GM19043 (cell line): ENCODE data around the gene ARHGAP21.
"Not testable (repeated sequence)": the region's sequence is repeated elsewhere in the genome, so short reads cannot be mapped to it uniquely, and the experiment has no call there.

Experiments
- ATAC-seq: cut with Tn5 transposase; IDR thresholded peaks from one replicate; pipeline ENCODE4 v1.9.1; 2021; ENCODE audit warnings: low read depth; ENCODE audit not compliant: unreplicated experiment

The ARHGAP21 gene

GRCh38 chr10:24690961-24691512 lies 32.6 kb downstream of the ARHGAP21 start:
- ATAC-seq: no peak

GRCh38 chr10:24685958-24686540 lies 37.6 kb downstream of the ARHGAP21 start:
- ATAC-seq: no peak

GRCh38 chr10:24683554-24683953 lies 40.1 kb downstream of the ARHGAP21 start:
- no peak for ATAC-seq

GRCh38 chr10:24681572-24682088 lies 42.1 kb downstream of the ARHGAP21 start:
- no peak for ATAC-seq

- ATAC-seq: no peak
Observed at GRCh38 chr10:24680647-24681524, 42.8 kb downstream of the ARHGAP21 start.

- no peak for ATAC-seq
Observed at GRCh38 chr10:24678757-24679156, 44.9 kb downstream of the ARHGAP21 start.

GRCh38 chr10:24674892-24675632 lies 48.6 kb downstream of the ARHGAP21 start:
- ATAC-seq: no peak

- ATAC-seq: no peak
Observed at GRCh38 chr10:24670964-24671670, 52.6 kb downstream of the ARHGAP21 start.

- ATAC-seq: no peak
Observed at GRCh38 chr10:24669285-24669852, 54.3 kb downstream of the ARHGAP21 start.

GRCh38 chr10:24668247-24668646 lies 55.4 kb downstream of the ARHGAP21 start:
- ATAC-seq: no peak

GRCh38 chr10:24664991-24665390 lies 58.7 kb downstream of the ARHGAP21 start:
- no peak for ATAC-seq

- no peak for ATAC-seq
Observed at GRCh38 chr10:24661376-24661775, 62.3 kb downstream of the ARHGAP21 start.

- not testable (repeated sequence) for ATAC-seq
Observed at GRCh38 chr10:24658319-24658718, 65.4 kb downstream of the ARHGAP21 start.

- not testable (repeated sequence) for ATAC-seq
Observed at GRCh38 chr10:24656326-24656725, 67.4 kb downstream of the ARHGAP21 start.

GRCh38 chr10:24652381-24652957 lies 71.2 kb downstream of the ARHGAP21 start:
- peak; percentile 82 for ATAC-seq

GRCh38 chr10:24651923-24652322 lies 71.8 kb downstream of the ARHGAP21 start:
- ATAC-seq: peak; percentile 3

GRCh38 chr10:24650669-24651391 lies 72.9 kb downstream of the ARHGAP21 start:
- ATAC-seq: no peak

- peak; percentile 35 for ATAC-seq
Observed at GRCh38 chr10:24645784-24646183, 77.9 kb downstream of the ARHGAP21 start.

- ATAC-seq: no peak
Observed at GRCh38 chr10:24645022-24645421, 78.7 kb downstream of the ARHGAP21 start.
